GM23338 (cell line): ENCODE results near the gene PRKG2. TPM values are rescaled to one million over a fixed set of nuclear protein-coding genes. Genes with fewer than 3 reads are reported as not detected.

Experiments
- ATAC-seq: fragments of 200-7000 bp; cut with Tn5 transposase; 3 replicates; pipeline ENCODE4 v1.9.1; 2020
- DNase-seq: peaks from one replicate; pipeline ENCODE4 v3.0.0-alpha.2; 2015; ENCODE audit warnings: low spot score
- H2AFZ ChIP-seq: fragments of 200-600 bp; sonication (generic); 2 replicates; pipeline ENCODE4 v1.8.0; 2016; ENCODE audit warnings: antibody characterized with exemption, mild to moderate bottlenecking, moderate library complexity
- H3F3A ChIP-seq: fragments of 200-600 bp; sonication (generic); replicated peaks from 2 replicates; pipeline ENCODE4 v1.8.0; 2017; ENCODE audit warnings: antibody characterized with exemption, mixed run types, low read depth
- H3K27ac ChIP-seq: fragments of 200-600 bp; sonication (generic); 2 replicates; pipeline ENCODE4 v1.6.1; 2016; ENCODE audit warnings: low read depth
- H3K27me3 ChIP-seq: fragments of 200-600 bp; sonication (generic); 2 replicates; pipeline ENCODE4 v1.8.0; 2016; ENCODE audit warnings: mild to moderate bottlenecking, mixed run types, moderate library complexity; ENCODE audit not compliant: insufficient read depth
- H3K36me3 ChIP-seq: fragments of 200-600 bp; sonication (generic); 2 replicates; pipeline ENCODE4 v1.8.0; 2016; ENCODE audit warnings: mild to moderate bottlenecking; ENCODE audit not compliant: insufficient read depth
- H3K4me1 ChIP-seq: fragments of 200-600 bp; sonication (generic); 2 replicates; pipeline ENCODE4 v1.8.0; 2016; ENCODE audit warnings: mild to moderate bottlenecking, moderate library complexity; ENCODE audit not compliant: insufficient read depth
- H3K4me2 ChIP-seq: fragments of 200-600 bp; sonication (generic); 2 replicates; pipeline ENCODE4 v1.7.1; 2017; ENCODE audit warnings: mixed run types
- H3K4me3 ChIP-seq: fragments of 200-600 bp; sonication (generic); 2 replicates; pipeline ENCODE4 v1.6.1; 2016; ENCODE audit warnings: mixed run types
- H3K79me2 ChIP-seq: fragments of 200-600 bp; sonication (generic); replicated peaks from 2 replicates; pipeline ENCODE4 v1.8.0; 2017; ENCODE audit warnings: mild to moderate bottlenecking; ENCODE audit not compliant: insufficient read depth
- H3K9me2 ChIP-seq: fragments of 200-600 bp; sonication (generic); 2 replicates; pipeline ENCODE4 v1.8.0; 2017; ENCODE audit not compliant: insufficient read depth
- H4K20me1 ChIP-seq: fragments of 200-600 bp; sonication (generic); replicated peaks from 2 replicates; pipeline ENCODE4 v1.8.0; 2017; ENCODE audit warnings: mild to moderate bottlenecking; ENCODE audit not compliant: insufficient read depth
- H3K27ac Mint-ChIP-seq: 2 replicates; pipeline ENCODE4 v1.8.0; 2020; ENCODE audit warnings: inconsistent platforms, mild to moderate bottlenecking, moderate library complexity, mixed read lengths
- H3K27me3 Mint-ChIP-seq: 3 replicates; pipeline ENCODE4 v1.8.0; 2022; ENCODE audit warnings: low read depth, mild to moderate bottlenecking, moderate library complexity, mixed read lengths, inconsistent platforms; ENCODE audit not compliant: insufficient read depth, poor library complexity
- H3K36me3 Mint-ChIP-seq: 3 replicates; pipeline ENCODE4 v1.8.0; 2021; ENCODE audit warnings: low read depth, mild to moderate bottlenecking, inconsistent platforms, moderate library complexity, mixed read lengths
- H3K4me1 Mint-ChIP-seq: 3 replicates; pipeline ENCODE4 v1.8.0; 2020; ENCODE audit warnings: mild to moderate bottlenecking, inconsistent platforms, mixed read lengths
- H3K4me3 Mint-ChIP-seq: 3 replicates; pipeline ENCODE4 v1.8.0; 2021; ENCODE audit warnings: moderate library complexity, mild to moderate bottlenecking, inconsistent platforms, mixed read lengths
- H3K9me3 Mint-ChIP-seq: 3 replicates; pipeline ENCODE4 v1.8.0; 2020; ENCODE audit warnings: moderate library complexity, mild to moderate bottlenecking, inconsistent platforms, mixed read lengths
- ETS1 ChIP-seq: IDR thresholded peaks from 2 replicates; pipeline ENCODE4 v1.6.1; 2016; ENCODE audit warnings: antibody characterized with exemption
- EZH2 ChIP-seq: fragments of 200-600 bp; sonication (generic); IDR thresholded peaks from one replicate; pipeline ENCODE4 v1.8.0; 2017; ENCODE audit warnings: antibody characterized with exemption, mild to moderate bottlenecking, low read depth; ENCODE audit not compliant: unreplicated experiment
- EZH2phosphoT487 ChIP-seq: fragments of 200-600 bp; sonication (generic); IDR thresholded peaks from one replicate; pipeline ENCODE4 v1.8.1; 2018; ENCODE audit warnings: antibody characterized with exemption; ENCODE audit not compliant: unreplicated experiment
- REST ChIP-seq: IDR thresholded peaks from one replicate; pipeline ENCODE4 v1.6.1; 2018; ENCODE audit warnings: antibody characterized with exemption; ENCODE audit not compliant: unreplicated experiment
- STAT1 ChIP-seq: IDR thresholded peaks from one replicate; pipeline ENCODE4 v1.6.1; 2016; ENCODE audit warnings: antibody characterized with exemption; ENCODE audit not compliant: unreplicated experiment
- ZNF114 ChIP-seq: fragments of 250-450 bp; sonication (Bioruptor Pico); IDR thresholded peaks from 2 replicates; pipeline ENCODE4 v1.5.0; 2020; ENCODE audit warnings: mild to moderate bottlenecking, moderate library complexity
- ZNF331 ChIP-seq: fragments of 250-450 bp; sonication (Bioruptor Pico); IDR thresholded peaks from 2 replicates; pipeline ENCODE4 v1.5.0; 2020; ENCODE audit warnings: low read depth, mild to moderate bottlenecking, moderate library complexity
- ZNF462 ChIP-seq: fragments of 250-450 bp; sonication (Bioruptor Pico); IDR thresholded peaks from 2 replicates; pipeline ENCODE4 v1.5.0; 2020; ENCODE audit warnings: mild to moderate bottlenecking, moderate library complexity
- polyA plus RNA-seq: library from polyadenylated mRNA; unstranded; fragments of >200 nt; fragmentation: Nextera tagmentation; extraction: Ambion mirVana; gene quantifications from 2 replicates; pipeline ENCODE4 v1.2.1, GENCODE V29; 2016
- total RNA-seq: library from RNA; depleted of rRNA; stranded (reverse); fragments of >200 nt; shearing (Covaris generic); gene quantifications from 2 replicates; pipeline ENCODE4 v1.2.3, GENCODE V29; 2014

PRKG2 gene
- total and polyA plus RNA-seq, 2 experiments from 2014 or later: 1.9 to 3.6 TPM

GRCh38 chr4:81130569-81130968, 84.5 kb downstream of the PRKG2 start (continued):
- no peak for TF ChIP-seq ZNF462 (CRISPR knock-in tag)
- TF ChIP-seq REST: no peak
- no peak for TF ChIP-seq ZNF331 (CRISPR knock-in tag)

GRCh38 chr4:81120055-81120454, 95.0 kb downstream of the PRKG2 start:
- Histone ChIP-seq H3K79me2 (no peaks in the 10 kb centered on the region), H2AFZ (no peak overlapping the region), H3K4me1 (no peaks in the 10 kb centered on the region), H3K4me2 (no peak overlapping the region), H3K4me3 (no peak overlapping the region), H4K20me1 (no peaks in the 10 kb centered on the region), H3K27ac (no peak overlapping the region), H3F3A (no peaks in the 10 kb centered on the region), H3K36me3 (no peaks in the 10 kb centered on the region), H3K9me2 (peaks cover 6% of the 10 kb centered on the region; the same call in 1 of the 2 replicates), H3K27me3 (no peaks in the 10 kb centered on the region)
- no peak overlapping the region for H3K27ac Mint-ChIP-seq
- no peak for DNase-seq
- no peak for ATAC-seq
- peaks cover 9% of the 10 kb centered on the region; the same call in 2 of the 3 replicates for H3K4me1 Mint-ChIP-seq
- no peaks in the 10 kb centered on the region for H3K27me3 Mint-ChIP-seq
- H3K4me3 Mint-ChIP-seq: no peak overlapping the region
- H3K9me3 Mint-ChIP-seq: no peaks in the 10 kb centered on the region
- H3K36me3 Mint-ChIP-seq: no peaks in the 10 kb centered on the region
- no peak for TF ChIP-seq STAT1
- no peak for TF ChIP-seq ZNF114 (CRISPR knock-in tag)
- TF ChIP-seq ETS1: no peak
- no peak for TF ChIP-seq REST
- TF ChIP-seq EZH2phosphoT487: no peak
- TF ChIP-seq ZNF331 (CRISPR knock-in tag): no peak
- no peak for TF ChIP-seq EZH2
